Skeletal muscle tissue (tissue), 4 donors: ENCODE data around the gene TYR. TPM values are rescaled to one million over a fixed set of nuclear protein-coding genes. Genes with fewer than 3 reads are reported as not detected.
"Not testable (repeated sequence)": the region's sequence is repeated elsewhere in the genome, so short reads cannot be mapped to it uniquely, and the experiment has no call there.

Experiments used
- H3K27ac ChIP-seq: one replicate; pipeline ENCODE4 v1.7.0; 2013; ENCODE audit warnings: mild to moderate bottlenecking, low read depth, low read length, inconsistent platforms
- H3K27me3 ChIP-seq, 3 donors: one replicate each; pipeline ENCODE4 v1.7.0; 2013; ENCODE audit warnings: low read length in 3 of 3; ENCODE audit not compliant: control insufficient read depth in 3 of 3, insufficient read depth in 3 of 3
- H3K36me3 ChIP-seq, 3 donors: one replicate each; pipeline ENCODE4 v1.7.0; 2013; ENCODE audit warnings: low read length in 3 of 3; ENCODE audit not compliant: control insufficient read depth in 3 of 3, insufficient read depth in 3 of 3
- H3K4me1 ChIP-seq, 3 donors: one replicate each; pipeline ENCODE4 v1.7.0; 2013; ENCODE audit warnings: low read length in 3 of 3, mild to moderate bottlenecking in 3 of 3; ENCODE audit not compliant: control insufficient read depth in 3 of 3, insufficient read depth in 3 of 3
- H3K4me3 ChIP-seq, 3 donors: one replicate each; pipeline ENCODE4 v1.7.0; 2013; ENCODE audit warnings: low read length in 3 of 3
- H3K9ac ChIP-seq, 3 donors: one replicate each; pipeline ENCODE4 v1.7.0; 2013; ENCODE audit warnings: low read length in 3 of 3, mild to moderate bottlenecking in 3 of 3, moderate library complexity in 2 of 3, low read depth in 1 of 3
- H3K9me3 ChIP-seq, 3 donors: one replicate each; pipeline ENCODE4 v1.7.0; 2013; ENCODE audit warnings: low read length in 3 of 3; ENCODE audit not compliant: control insufficient read depth in 3 of 3
- total RNA-seq: library from RNA; depleted of rRNA; stranded (reverse); fragments of >200 nt; gene quantifications from one replicate; pipeline ENCODE4 v1.2.3, GENCODE V29; 2014
- donor health status: Osteomylitis.

TYR gene
- total RNA-seq, 1 donor from 2014 or later: not detected

GRCh38 chr11:89293965-89294679, 116.4 kb downstream of the TYR start:
- Histone ChIP-seq H3K9ac (no peak overlapping the region), H3K27ac (no peak overlapping the region), H3K27me3 (no peaks in the 10 kb centered on the region), H3K4me1 (no peaks in the 10 kb centered on the region), H3K9me3 (no peaks in the 10 kb centered on the region), H3K4me3 (no peak overlapping the region), H3K36me3 (no peaks in the 10 kb centered on the region)

GRCh38 chr11:89295023-89295422, 117.3 kb downstream of the TYR start:
- not testable (repeated sequence) for H3K27ac ChIP-seq, H3K4me3 ChIP-seq, H3K36me3 ChIP-seq, H3K9me3 ChIP-seq, H3K4me1 ChIP-seq, H3K9ac ChIP-seq, H3K27me3 ChIP-seq

GRCh38 chr11:89303029-89303428, 125.4 kb downstream of the TYR start:
- H3K4me1 ChIP-seq, H3K9ac ChIP-seq, H3K4me3 ChIP-seq, H3K9me3 ChIP-seq, H3K36me3 ChIP-seq, H3K27ac ChIP-seq, H3K27me3 ChIP-seq: not testable (repeated sequence)

GRCh38 chr11:89308272-89308671, 130.6 kb downstream of the TYR start:
- H3K4me1 ChIP-seq, H3K4me3 ChIP-seq, H3K36me3 ChIP-seq, H3K9me3 ChIP-seq, H3K9ac ChIP-seq, H3K27me3 ChIP-seq, H3K27ac ChIP-seq: not testable (repeated sequence)

- H3K27me3 ChIP-seq, H3K9me3 ChIP-seq, H3K36me3 ChIP-seq, H3K27ac ChIP-seq, H3K4me1 ChIP-seq, H3K9ac ChIP-seq, H3K4me3 ChIP-seq: not testable (repeated sequence)
Measured at GRCh38 chr11:89309321-89309985, 131.8 kb downstream of the TYR start.

GRCh38 chr11:89310607-89311006, 132.9 kb downstream of the TYR start:
- H3K27me3 ChIP-seq, H3K27ac ChIP-seq, H3K36me3 ChIP-seq, H3K9me3 ChIP-seq, H3K4me1 ChIP-seq, H3K9ac ChIP-seq, H3K4me3 ChIP-seq: not testable (repeated sequence)

- Histone ChIP-seq H3K36me3 (no peaks in the 10 kb centered on the region), H3K4me1 (no peaks in the 10 kb centered on the region), H3K9ac (no peak overlapping the region), H3K9me3 (no peaks in the 10 kb centered on the region), H3K4me3 (no peak overlapping the region), H3K27me3 (no peaks in the 10 kb centered on the region), H3K27ac (no peak overlapping the region)
Measured at GRCh38 chr11:89321401-89321800, 143.7 kb downstream of the TYR start.

- H3K4me1 ChIP-seq: no peaks in the 10 kb centered on the region
Measured at GRCh38 chr11:89327885-89328284, 150.2 kb downstream of the TYR start.

GRCh38 chr11:89331940-89332339, 154.3 kb downstream of the TYR start:
- not testable (repeated sequence) for H3K36me3 ChIP-seq, H3K27ac ChIP-seq, H3K27me3 ChIP-seq, H3K9ac ChIP-seq, H3K9me3 ChIP-seq, H3K4me1 ChIP-seq, H3K4me3 ChIP-seq

More at GRCh38 chr11:89327885-89328284, 150.2 kb downstream of the TYR start:
- Histone ChIP-seq H3K4me3 (no peak overlapping the region), H3K27ac (no peak overlapping the region), H3K9me3 (no peaks in the 10 kb centered on the region), H3K36me3 (no peaks in the 10 kb centered on the region), H3K9ac (no peak overlapping the region), H3K27me3 (no peaks in the 10 kb centered on the region)

- not testable (repeated sequence) for H3K36me3 ChIP-seq, H3K4me1 ChIP-seq, H3K9ac ChIP-seq, H3K4me3 ChIP-seq, H3K27ac ChIP-seq, H3K9me3 ChIP-seq, H3K27me3 ChIP-seq
Measured at GRCh38 chr11:89333704-89334103, 156.0 kb downstream of the TYR start.
